ENCODE measurements around the gene UNC13D.
A peak's percentile ranks its signal among the peaks of the same experiment; 100 is the strongest.
"Not testable (repeated sequence)": the region's sequence is repeated elsewhere in the genome, so short reads cannot be mapped to it uniquely, and the experiment has no call there.

The UNC13D gene

GRCh38 chr17:75813081-75814020 is 30.9 kb downstream of the UNC13D start:
- peak overlapping the region in 11 of 21 experiments; percentile 1 to 69 (median 50) for H3K27ac ChIP-seq
- H3K4me3 ChIP-seq = no peak overlapping the region

GRCh38 chr17:75812096-75813013 is 31.8 kb downstream of the UNC13D start:
- Histone ChIP-seq H3K4me3 (no peak overlapping the region), H3K27ac (peak overlapping the region in 12 of 21 experiments; percentile 3 to 69 (median 50))

- Histone ChIP-seq H3K4me3 (no peak overlapping the region), H3K27ac (peak overlapping the region in 4 of 21 experiments; percentile 46 to 74 (median 66))
These were observed 33.0 kb downstream of the UNC13D start for GRCh38 chr17:75811174-75811573.

- H3K4me3 ChIP-seq = not testable (repeated sequence)
- H3K27ac ChIP-seq = peak overlapping the region in 6 of 21 experiments; percentile 46 to 94 (median 70)
These were observed 33.4 kb downstream of the UNC13D start for GRCh38 chr17:75810756-75811155.

- H3K4me3 ChIP-seq = no peak overlapping the region
- peak overlapping the region in 18 of 21 experiments; percentile 34 to 94 (median 82) for H3K27ac ChIP-seq
These were observed 34.0 kb downstream of the UNC13D start for GRCh38 chr17:75810216-75810615.

- no peak overlapping the region for H3K4me3 ChIP-seq
- H3K27ac ChIP-seq = peak overlapping the region in 20 of 21 experiments; percentile 60 to 94 (median 80)
These were observed 34.5 kb downstream of the UNC13D start for GRCh38 chr17:75809631-75810111.

GRCh38 chr17:75808905-75809621 is 35.1 kb downstream of the UNC13D start:
- Histone ChIP-seq H3K4me3 (no peak overlapping the region), H3K27ac (peak overlapping the region in 20 of 21 experiments; percentile 60 to 94 (median 80))

GRCh38 chr17:75808549-75808904 is 35.7 kb downstream of the UNC13D start:
- peak overlapping the region in 20 of 21 experiments; percentile 40 to 94 (median 80) for H3K27ac ChIP-seq
- H3K4me3 ChIP-seq = no peak overlapping the region

GRCh38 chr17:75807861-75808260 is 36.3 kb downstream of the UNC13D start:
- Histone ChIP-seq H3K4me3 (no peak overlapping the region), H3K27ac (peak overlapping the region in 16 of 21 experiments; percentile 40 to 94 (median 82))

- Histone ChIP-seq H3K27ac (peak overlapping the region in 10 of 21 experiments; percentile 1 to 94 (median 80)), H3K4me3 (no peak overlapping the region)
These were observed 37.2 kb downstream of the UNC13D start for GRCh38 chr17:75806822-75807500.

- Histone ChIP-seq H3K27ac (peak overlapping the region in 1 of 21 experiments; percentile 7), H3K4me3 (no peak overlapping the region)
These were observed 40.3 kb downstream of the UNC13D start for GRCh38 chr17:75803883-75804282.

- H3K27ac ChIP-seq = no peak overlapping the region
- H3K4me3 ChIP-seq = no peak overlapping the region
These were observed 44.8 kb downstream of the UNC13D start for GRCh38 chr17:75799402-75799801.

- Histone ChIP-seq H3K4me3 (no peak overlapping the region), H3K27ac (no peak overlapping the region)
These were observed 48.2 kb downstream of the UNC13D start for GRCh38 chr17:75795820-75796607.

GRCh38 chr17:75793460-75793859 is 50.7 kb downstream of the UNC13D start:
- Histone ChIP-seq H3K27ac (peak overlapping the region in 1 of 21 experiments; percentile 39), H3K4me3 (no peak overlapping the region)

GRCh38 chr17:75791254-75791653 is 53.0 kb downstream of the UNC13D start:
- Histone ChIP-seq H3K4me3 (no peak overlapping the region), H3K27ac (no peak overlapping the region)

GRCh38 chr17:75785016-75785890 is 59.0 kb downstream of the UNC13D start:
- peak overlapping the region; percentile 82 to 100 (median 99) for H3K27ac ChIP-seq
- peak overlapping the region; percentile 40 to 77 (median 49) for H3K4me3 ChIP-seq

GRCh38 chr17:75784473-75785015 is 59.7 kb downstream of the UNC13D start, which contains the start of gene UNK:
Gene UNK, plus strand, starts transcription at chr17:75784806. Its CDS starts 75 bp downstream, at chr17:75784881.
- peak within 1 kb of the TSS; percentile 82 to 100 (median 99) for H3K27ac ChIP-seq
- peak within 1 kb of the TSS; percentile 40 to 77 (median 49) for H3K4me3 ChIP-seq

All from skin epidermis (tissue), 12 donors.